HG02938 (cell line): ENCODE results near the gene ACTN4.

ENCODE experiments used
- ATAC-seq: cut with Tn5 transposase; IDR thresholded peaks from one replicate; pipeline ENCODE4 v1.9.1; 2021; ENCODE audit warnings: mild to moderate bottlenecking, moderate library complexity; ENCODE audit not compliant: unreplicated experiment

The ACTN4 gene

DNA sequence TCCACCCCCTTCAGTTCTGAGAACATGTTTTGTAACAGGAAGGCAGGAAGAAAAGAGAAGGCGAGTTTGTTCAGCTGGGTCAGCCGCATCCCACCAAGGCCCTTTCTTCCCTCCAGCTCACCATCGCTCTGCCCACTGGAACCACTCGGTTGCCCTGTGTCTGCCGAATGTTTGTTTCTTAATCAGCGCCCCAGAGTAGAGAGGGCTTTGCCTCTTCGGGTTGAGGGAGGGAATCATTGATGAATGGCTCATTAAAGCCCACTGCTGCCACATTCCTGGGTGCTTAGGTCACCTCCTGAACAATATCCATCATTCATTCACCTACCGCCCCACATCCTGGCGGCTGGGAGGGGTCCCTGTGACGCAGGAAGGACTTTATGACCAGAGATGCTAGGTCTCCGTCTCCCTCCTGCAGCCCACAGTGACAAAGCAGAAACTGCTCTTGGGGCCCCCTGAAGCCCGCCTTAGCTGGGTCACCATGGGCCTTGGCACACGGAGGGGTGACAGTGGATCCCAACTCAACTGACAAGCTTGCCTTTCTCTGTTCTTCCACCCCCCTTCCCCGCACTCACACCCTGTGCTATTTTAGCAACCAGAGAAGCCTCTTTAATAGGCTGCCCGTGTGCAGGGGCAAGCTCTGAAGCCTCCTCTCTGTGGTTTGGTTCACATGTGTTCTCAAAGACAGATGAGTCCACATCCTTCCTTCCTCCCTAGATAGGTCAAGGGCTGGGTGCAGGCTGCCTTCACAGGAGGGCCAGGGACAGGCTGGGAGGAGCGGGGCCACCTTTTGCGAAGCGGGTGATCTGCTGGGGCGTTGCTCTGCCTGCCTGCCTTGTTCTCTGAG, 46.2 kb downstream of the ACTN4 start:
- ATAC-seq, result no peak

- ATAC-seq, result no peak
Measured at GRCh38 chr19:38695317-38695683, 47.9 kb downstream of the ACTN4 start.

DNA sequence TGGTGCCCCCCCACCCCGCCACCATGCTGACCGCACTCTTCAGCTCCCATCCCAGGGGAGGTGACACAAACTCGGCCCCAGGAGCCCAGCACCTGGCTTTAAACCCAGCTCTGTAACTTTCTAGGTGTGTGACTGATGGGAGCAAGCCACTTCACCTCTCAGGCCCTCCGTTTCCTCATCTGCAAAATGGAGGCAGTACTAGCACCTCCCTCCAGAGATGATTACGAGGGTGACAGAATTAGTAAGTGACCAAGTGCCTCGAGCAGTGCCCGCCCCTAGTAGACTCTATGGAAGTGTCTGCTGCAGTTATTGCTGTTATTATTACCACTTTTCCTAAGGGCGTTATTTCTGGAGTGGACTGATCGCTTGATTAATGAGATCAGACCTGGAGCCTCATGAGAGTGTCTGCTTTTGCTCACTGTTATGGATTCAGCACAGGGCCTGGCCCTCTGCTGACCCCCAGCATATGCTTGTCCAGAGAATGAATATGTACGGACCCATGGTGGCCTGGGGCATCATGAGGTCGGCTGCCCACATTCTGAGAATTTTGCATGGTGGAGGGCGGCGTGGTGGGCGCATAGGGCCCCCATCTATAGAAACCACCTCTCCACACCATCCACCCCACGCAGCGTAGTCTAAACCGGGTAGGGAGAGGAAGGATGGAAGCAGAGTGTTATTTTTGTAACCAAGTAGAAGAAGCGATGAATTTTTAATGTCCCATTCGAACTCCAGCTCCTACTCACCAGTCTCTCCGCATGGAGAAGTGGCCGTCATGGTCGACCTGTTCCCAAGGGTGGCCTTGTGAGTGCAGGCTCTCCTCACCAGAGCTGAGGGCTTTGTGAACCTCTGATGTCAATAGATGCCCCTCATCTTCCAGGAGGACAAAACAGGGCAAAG, 48.6 kb downstream of the ACTN4 start:
- ATAC-seq, result no peak

- no peak for ATAC-seq
Measured at GRCh38 chr19:38696729-38697055, 49.2 kb downstream of the ACTN4 start.

- ATAC-seq, result no peak
Measured at GRCh38 chr19:38697197-38697596, 49.7 kb downstream of the ACTN4 start.

- ATAC-seq, result no peak
Measured at GRCh38 chr19:38697641-38698071, 50.2 kb downstream of the ACTN4 start.

DNA sequence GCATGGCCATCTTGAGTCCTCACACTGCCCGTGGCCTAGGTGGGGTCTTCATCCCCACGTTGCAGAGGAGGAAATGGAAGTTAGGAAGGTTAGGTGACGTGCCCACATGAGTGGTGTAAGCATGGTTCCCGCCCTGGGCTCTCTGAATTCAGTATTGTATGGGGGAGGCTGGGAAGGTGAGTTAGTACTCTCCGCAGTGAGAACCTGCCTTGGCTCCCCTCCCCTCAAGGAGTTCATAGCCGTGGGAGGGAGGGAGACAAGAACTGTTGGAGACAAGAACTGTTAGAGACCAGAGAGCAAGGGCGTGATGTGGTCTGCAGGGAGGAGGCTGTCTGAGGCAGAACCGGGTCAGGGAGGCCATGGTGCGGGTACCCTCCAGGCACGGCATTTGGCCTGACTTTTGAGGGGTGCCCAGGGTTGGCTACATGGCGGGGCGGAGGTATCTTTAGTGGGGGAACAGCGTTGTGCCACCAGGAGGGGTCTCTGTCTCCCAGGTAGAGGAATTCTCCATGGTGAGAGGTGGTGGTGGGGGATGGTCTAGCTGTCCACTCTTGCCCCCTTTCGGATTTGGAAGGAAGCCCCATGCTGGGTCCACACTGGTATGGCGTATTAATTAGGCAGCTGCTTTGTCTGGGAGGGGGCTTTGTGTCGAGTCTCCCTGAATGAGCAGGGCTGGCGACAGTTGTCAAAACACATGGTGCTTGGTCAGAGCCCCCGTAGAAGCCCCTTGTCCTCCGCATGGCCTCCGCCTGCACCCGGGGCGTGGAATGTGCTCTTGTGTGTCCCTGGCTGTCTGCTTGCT, 51.0 kb downstream of the ACTN4 start:
- ATAC-seq, result no peak

DNA sequence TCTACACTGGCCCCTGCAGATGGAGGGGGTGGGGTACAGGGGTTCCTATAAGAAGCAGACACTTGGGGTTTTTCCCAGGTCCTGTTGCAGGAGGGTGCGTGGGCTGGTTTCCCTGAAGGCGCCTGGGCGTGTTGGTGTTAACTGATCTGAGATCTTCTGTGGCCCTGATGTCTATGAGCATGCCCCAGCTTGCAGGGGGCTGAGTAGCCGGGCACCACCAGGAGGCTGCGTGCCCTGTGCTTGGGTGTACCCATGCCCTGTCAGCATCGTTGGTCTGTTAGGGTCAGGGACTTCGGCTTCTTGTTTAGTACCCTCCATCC, 51.5 kb downstream of the ACTN4 start:
- ATAC-seq, result no peak

- no peak for ATAC-seq
Measured at GRCh38 chr19:38699647-38700349, 52.3 kb downstream of the ACTN4 start.

- ATAC-seq, result no peak
Measured at GRCh38 chr19:38700350-38700901, 53.0 kb downstream of the ACTN4 start.

DNA sequence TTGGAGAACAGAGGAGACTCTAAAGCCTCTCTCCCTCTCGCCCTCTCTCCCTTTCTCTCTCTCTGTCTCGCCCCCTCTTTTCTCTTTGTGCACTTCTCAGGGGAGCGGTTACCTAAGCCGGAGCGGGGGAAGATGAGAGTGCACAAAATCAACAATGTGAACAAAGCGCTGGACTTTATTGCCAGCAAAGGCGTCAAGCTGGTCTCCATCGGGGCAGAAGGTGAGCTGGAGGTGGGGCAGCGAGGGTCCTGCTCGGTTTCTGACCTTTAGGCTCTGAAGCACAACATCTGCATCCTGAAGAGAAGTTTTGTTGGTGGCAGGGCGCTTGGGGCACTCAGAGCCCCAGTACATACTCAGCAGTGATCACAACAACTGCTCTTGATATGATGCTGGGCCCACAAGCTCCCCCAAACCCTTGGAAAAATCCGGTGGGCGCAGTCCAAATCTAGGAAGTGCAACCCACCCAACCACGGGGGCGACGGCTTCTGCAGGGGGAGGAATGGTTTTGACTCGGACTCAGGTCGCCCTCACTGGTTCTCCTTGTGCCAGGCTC, 53.5 kb downstream of the ACTN4 start:
- no peak for ATAC-seq

GRCh38 chr19:38701455-38702063, 54.1 kb downstream of the ACTN4 start:
- ATAC-seq, result no peak

DNA sequence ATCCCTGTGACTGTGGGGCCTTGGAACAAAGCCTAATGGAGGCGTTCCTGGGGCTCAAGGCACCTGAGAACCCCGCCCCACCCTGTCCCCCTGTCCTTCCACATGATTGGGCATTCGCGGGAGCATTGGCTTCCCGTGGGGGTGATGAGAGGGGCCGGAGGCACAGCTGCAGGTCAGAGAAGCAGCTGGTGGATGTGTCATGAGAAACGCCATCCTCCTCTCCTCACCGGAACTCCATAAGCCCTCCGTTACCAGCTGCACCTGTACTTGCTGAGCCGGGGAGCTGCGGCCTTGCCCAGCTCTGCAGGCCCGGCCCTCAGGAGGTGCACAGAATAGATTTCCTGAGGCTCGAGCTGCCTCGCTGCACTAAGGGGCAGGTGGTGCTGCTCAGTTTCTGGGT, 54.8 kb downstream of the ACTN4 start:
- ATAC-seq, result no peak

DNA sequence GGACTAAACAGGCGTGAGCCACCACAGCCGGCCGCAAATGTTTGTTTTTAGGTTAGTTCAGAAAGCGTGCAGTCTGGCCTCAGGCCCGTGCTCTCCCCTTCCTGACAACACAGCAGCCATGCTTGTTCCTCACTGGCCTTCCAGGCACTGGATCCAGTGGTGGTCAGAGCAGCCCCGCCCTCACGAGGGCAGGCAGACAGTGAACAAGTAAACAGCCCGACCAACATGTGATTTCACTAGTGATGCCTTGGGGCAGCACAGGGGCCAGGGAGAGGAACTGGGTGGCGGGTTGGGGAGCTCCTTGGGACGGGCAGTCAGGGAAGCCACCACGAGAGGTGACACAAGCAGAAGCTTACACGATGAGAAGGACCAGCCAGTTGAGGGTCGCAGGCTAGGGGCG, 56.1 kb downstream of the ACTN4 start:
- no peak for ATAC-seq

- no peak for ATAC-seq
Measured at GRCh38 chr19:38704488-38705026, 57.1 kb downstream of the ACTN4 start.

GRCh38 chr19:38705197-38706019, 58.0 kb downstream of the ACTN4 start:
- no peak for ATAC-seq

- no peak for ATAC-seq
Measured at GRCh38 chr19:38706792-38707511, 59.5 kb downstream of the ACTN4 start.

- ATAC-seq, result no peak
Measured at GRCh38 chr19:38707512-38708114, 60.2 kb downstream of the ACTN4 start.
